Keratinocyte (primary cell): ENCODE data around the gene LHFPL3. TPM values are rescaled to one million over a fixed set of nuclear protein-coding genes. Genes with fewer than 3 reads are reported as not detected.

Experiments used
- DNase-seq: peaks from one replicate; pipeline ENCODE4 v3.0.0-alpha.2; 2011; ENCODE audit warnings: low read depth, missing footprints, low spot score
- FAIRE-seq: peaks from 2 replicates; lab custom pipeline; 2011; peaks lifted over from hg19 to GRCh38; lab: Jason Lieb, UNC
- H2AFZ ChIP-seq: 2 replicates; pipeline ENCODE4 v1.6.0; 2012; ENCODE audit warnings: low read length, control low read depth, inconsistent platforms; ENCODE audit not compliant: control insufficient read depth
- H3K27ac ChIP-seq: 2 replicates; pipeline ENCODE4 v1.5.1; 2011; ENCODE audit warnings: low read length; ENCODE audit not compliant: control insufficient read depth, insufficient read depth
- H3K27me3 ChIP-seq: 3 replicates; pipeline ENCODE4 v1.6.0; 2011; ENCODE audit warnings: low read length; ENCODE audit not compliant: control insufficient read depth, insufficient read depth; ENCODE audit errors: extremely low read depth
- H3K36me3 ChIP-seq, 2 experiments: 2 replicates in 1 of 2; 3 replicates in 1 of 2; pipeline ENCODE4 v1.5.1; 2011; ENCODE audit warnings: low read length in 2 of 2, mild to moderate bottlenecking in 1 of 2; ENCODE audit not compliant: control insufficient read depth in 2 of 2, insufficient read depth in 2 of 2; ENCODE audit errors: extremely low read depth in 1 of 2
- H3K4me1 ChIP-seq: 3 replicates; pipeline ENCODE4 v1.5.1; 2011; ENCODE audit warnings: low read length; ENCODE audit not compliant: control insufficient read depth, insufficient read depth; ENCODE audit errors: extremely low read depth
- H3K4me2 ChIP-seq: 3 replicates; pipeline ENCODE4 v1.6.0; 2011; ENCODE audit warnings: low read depth, low read length; ENCODE audit not compliant: control insufficient read depth, insufficient read depth; ENCODE audit errors: extremely low read depth
- H3K4me3 ChIP-seq, 3 experiments: fragments of 200-600 bp in 1 of 3; sonication (generic) in 1 of 3; 2 replicates in 2 of 3; 3 replicates in 1 of 3; pipeline ENCODE4 v1.5.1; 2011 to 2016; ENCODE audit warnings: low read length in 3 of 3, mild to moderate bottlenecking in 3 of 3, control low read depth in 2 of 3, inconsistent platforms in 1 of 3, low read depth in 1 of 3, mixed read lengths in 1 of 3, mixed run types in 1 of 3, moderate library complexity in 1 of 3; ENCODE audit not compliant: control insufficient read depth in 2 of 3, insufficient read depth in 2 of 3; ENCODE audit errors: extremely low read depth in 1 of 3
- H3K79me2 ChIP-seq: 2 replicates; pipeline ENCODE4 v1.6.0; 2012; ENCODE audit warnings: low read length; ENCODE audit not compliant: control insufficient read depth, insufficient read depth
- H3K9ac ChIP-seq: 3 replicates; pipeline ENCODE4 v1.6.0; 2011; ENCODE audit warnings: low read length; ENCODE audit not compliant: control insufficient read depth, insufficient read depth; ENCODE audit errors: extremely low read depth
- H3K9me1 ChIP-seq: 3 replicates; pipeline ENCODE4 v1.6.0; 2011; ENCODE audit warnings: low read length; ENCODE audit not compliant: control insufficient read depth, insufficient read depth; ENCODE audit errors: extremely low read depth
- H3K9me3 ChIP-seq: 2 replicates; pipeline ENCODE4 v1.5.1; 2012; ENCODE audit warnings: low read depth, low read length; ENCODE audit not compliant: control insufficient read depth
- H4K20me1 ChIP-seq: 3 replicates; pipeline ENCODE4 v1.6.0; 2011; ENCODE audit warnings: low read length; ENCODE audit not compliant: control insufficient read depth, insufficient read depth; ENCODE audit errors: extremely low read depth
- CTCF ChIP-seq, 3 experiments: IDR thresholded peaks in 1 of 3; conservative IDR thresholded peaks in 1 of 3; optimal IDR thresholded peaks in 1 of 3; 2 replicates in 2 of 3; 3 replicates in 1 of 3; pipeline versions ENCODE3 to v1.5.1; 2011; ENCODE audit warnings: low read length in 3 of 3, mild to moderate bottlenecking in 3 of 3, moderate library complexity in 2 of 3, control low read depth in 1 of 3, inconsistent platforms in 1 of 3; ENCODE audit not compliant: insufficient read depth in 2 of 3; ENCODE audit errors: extremely low read depth in 1 of 3
- EZH2 ChIP-seq: IDR thresholded peaks from one replicate; pipeline ENCODE4 v1.6.1; 2012; ENCODE audit warnings: inconsistent platforms, mild to moderate bottlenecking, low read length, moderate library complexity
- dilution Hi-C: fragments of 300-500 bp; cut with MboI; formaldehyde crosslinking; loops from one replicate; pipeline ENCODE4 v1.7.0; 2020; ENCODE audit warnings: low sequenced_read_pairs; ENCODE audit not compliant: extremely low pct_ligation_motif_present
- polyA plus RNA-seq, 5 experiments: library from polyadenylated mRNA; depleted of rRNA in 3 of 5; stranded (reverse) in 3 of 5; stranded (forward) in 1 of 5; unstranded in 1 of 5; fragments of >200 nt; gene quantifications; 1 replicate in 1 of 5; 2 replicates in 3 of 5; 3 replicates in 1 of 5; pipeline versions ENCODE4 v1.2.1 to v1.2.3, GENCODE V29; 2011 to 2012; ENCODE audit warnings: missing spikeins in 2 of 5, low read depth in 1 of 5, low replicate concordance in 1 of 5

LHFPL3 gene
- polyA plus RNA-seq, 1 donor (not counting 4 experiments of a cell fraction or from before 2014, with no cell fraction given) = not detected

- H4K20me1 ChIP-seq = no peaks in the 10 kb centered on the region
- no peak overlapping the region for H2AFZ ChIP-seq
- no peak overlapping the region for H3K27ac ChIP-seq
- TF ChIP-seq EZH2 (no peak), CTCF (optimal IDR thresholded peaks at IDR 0.05 in 1 of 3, IDR thresholded peaks at IDR 0.05 in 1 of 3, conservative IDR thresholded peaks at IDR 0.05 in 1 of 3; ENCODE audit: extremely low read depth in 1 of 3, insufficient read depth in 2 of 3, low read length in 3 of 3) (no peak)
- H3K4me1 ChIP-seq = no peaks in the 10 kb centered on the region
- H3K9me3 ChIP-seq = no peaks in the 10 kb centered on the region
- H3K79me2 ChIP-seq = no peaks in the 10 kb centered on the region
- dilution Hi-C loops = no loop called here
- no peak overlapping the region for H3K4me2 ChIP-seq
- no peaks in the 10 kb centered on the region for H3K36me3 ChIP-seq
- H3K9me1 ChIP-seq = no peaks in the 10 kb centered on the region
- FAIRE-seq (no peak), DNase-seq (no peak)
- no peak overlapping the region for H3K9ac ChIP-seq
- H3K4me3 ChIP-seq = no peak overlapping the region
- no peaks in the 10 kb centered on the region for H3K27me3 ChIP-seq
Measured at GRCh38 chr7:104843198-104843597, 514.8 kb downstream of the LHFPL3 start.

- Histone ChIP-seq H3K9ac (no peak overlapping the region), H3K4me3 (no peak overlapping the region), H3K36me3 (no peaks in the 10 kb centered on the region), H3K9me1 (no peaks in the 10 kb centered on the region), H3K9me3 (no peaks in the 10 kb centered on the region), H3K27ac (no peak overlapping the region), H3K4me1 (no peaks in the 10 kb centered on the region), H3K79me2 (no peaks in the 10 kb centered on the region), H3K27me3 (no peaks in the 10 kb centered on the region), H3K4me2 (no peak overlapping the region), H4K20me1 (no peaks in the 10 kb centered on the region), H2AFZ (no peak overlapping the region)
- no peak for DNase-seq
- FAIRE-seq = no peak
- dilution Hi-C loops = no loop called here
- TF ChIP-seq EZH2 = no peak
- no peak for TF ChIP-seq CTCF (optimal IDR thresholded peaks at IDR 0.05 in 1 of 3, IDR thresholded peaks at IDR 0.05 in 1 of 3, conservative IDR thresholded peaks at IDR 0.05 in 1 of 3; ENCODE audit: extremely low read depth in 1 of 3, insufficient read depth in 2 of 3, low read length in 3 of 3)
Measured at GRCh38 chr7:104845557-104845956, 517.2 kb downstream of the LHFPL3 start.
